IMR-90 (cell line): Measurements from ENCODE around the gene SAMD5. TPM values are rescaled to one million over a fixed set of nuclear protein-coding genes. Genes with fewer than 3 reads are reported as not detected.

ENCODE experiments used
- ATAC-seq: fragments of 200-7000 bp; cut with Tn5 transposase; 2 replicates; pipeline ENCODE4 v1.9.1; 2020; ENCODE audit warnings: low read depth, mild to moderate bottlenecking, moderate library complexity
- BruUV-seq: library from RNA; stranded (reverse); fragments of 400-500 nt; replicated peaks from 2 replicates; lab custom pipeline; 2021; lab: Mats Ljungman, UMichigan
- CTCF ChIA-PET: fragments of 300-600 bp; formaldehyde crosslinking; extraction: SDS; loops from one replicate; lab custom pipeline; 2021; ENCODE audit warnings: antibody characterized with exemption; lab: Yijun Ruan, JAX
- POLR2A ChIA-PET: fragments of 300-600 bp; sonication (Branson Sonifier 250); formaldehyde crosslinking; loops from one replicate; lab custom pipeline; 2022; ENCODE audit warnings: antibody characterized with exemption; ENCODE audit not compliant: unreplicated experiment; lab: Charles Lee
- DNase-seq: peaks from one replicate; pipeline ENCODE4 v3.0.0; 2013
- H2AFZ ChIP-seq: replicated peaks from 2 replicates; pipeline ENCODE3; 2013; ENCODE audit warnings: low read length, mild to moderate bottlenecking; ENCODE audit not compliant: poor library complexity
- H2AK5ac ChIP-seq: 2 replicates; pipeline ENCODE4 v1.6.1; 2013; ENCODE audit warnings: low read depth, low read length, inconsistent platforms
- H2AK9ac ChIP-seq: replicated peaks from 2 replicates; pipeline ENCODE3; 2013; ENCODE audit warnings: mild to moderate bottlenecking, low read depth, low read length, moderate library complexity; ENCODE audit not compliant: poor library complexity
- H2BK120ac ChIP-seq: 2 replicates; pipeline ENCODE4 v1.6.1; 2013; ENCODE audit warnings: low read depth, low read length, inconsistent platforms
- H2BK15ac ChIP-seq: 3 replicates; pipeline ENCODE4 v1.6.1; 2013; ENCODE audit warnings: low read depth, low read length, inconsistent platforms
- H2BK20ac ChIP-seq: 2 replicates; pipeline ENCODE4 v1.6.1; 2013; ENCODE audit warnings: low read depth, mild to moderate bottlenecking, inconsistent platforms, low read length, moderate library complexity
- H2BK5ac ChIP-seq: 2 replicates; pipeline ENCODE4 v1.6.1; 2013; ENCODE audit warnings: mild to moderate bottlenecking, low read depth, low read length, inconsistent platforms; ENCODE audit not compliant: poor library complexity, severe bottlenecking
- H3K14ac ChIP-seq: replicated peaks from 2 replicates; pipeline ENCODE4 v1.6.1; 2013; ENCODE audit warnings: low read depth, low read length, inconsistent platforms
- H3K18ac ChIP-seq: 2 replicates; pipeline ENCODE4 v1.6.1; 2013; ENCODE audit warnings: low read depth, low read length, control low read depth
- H3K23ac ChIP-seq: 2 replicates; pipeline ENCODE4 v1.6.1; 2013; ENCODE audit warnings: low read depth, low read length, inconsistent platforms
- H3K27ac ChIP-seq: 2 replicates; pipeline ENCODE4 v1.5.1; 2013; ENCODE audit warnings: mild to moderate bottlenecking, control low read depth, low read length; ENCODE audit not compliant: insufficient read depth
- H3K27me3 ChIP-seq: 2 replicates; pipeline ENCODE4 v1.6.1; 2013; ENCODE audit warnings: low read length; ENCODE audit not compliant: control insufficient read depth, insufficient read depth
- H3K36me3 ChIP-seq: 2 replicates; pipeline ENCODE4 v1.6.1; 2013; ENCODE audit warnings: low read length, mixed read lengths; ENCODE audit not compliant: control insufficient read depth, insufficient read depth
- H3K4ac ChIP-seq: 2 replicates; pipeline ENCODE4 v1.6.1; 2013; ENCODE audit warnings: low read depth, low read length, inconsistent platforms
- H3K4me1 ChIP-seq: 2 replicates; pipeline ENCODE4 v1.6.1; 2013; ENCODE audit warnings: low read length, mixed read lengths; ENCODE audit not compliant: control insufficient read depth, insufficient read depth
- H3K4me2 ChIP-seq: 2 replicates; pipeline ENCODE4 v1.6.1; 2013; ENCODE audit warnings: low read depth, mild to moderate bottlenecking, control low read depth, low read length, moderate library complexity
- H3K4me3 ChIP-seq: 2 replicates; pipeline ENCODE4 v1.5.1; 2013; ENCODE audit warnings: low read depth, mild to moderate bottlenecking, control low read depth, low read length, moderate library complexity; ENCODE audit not compliant: insufficient read depth
- H3K56ac ChIP-seq: 2 replicates; pipeline ENCODE4 v1.6.1; 2013; ENCODE audit warnings: low read length, inconsistent platforms; ENCODE audit not compliant: insufficient read depth; ENCODE audit errors: extremely low read depth
- H3K79me1 ChIP-seq, 2 experiments: 2 replicates each; pipeline ENCODE4 v1.6.1; 2013; ENCODE audit warnings: low read length in 2 of 2, inconsistent platforms in 1 of 2, low read depth in 1 of 2
- H3K9ac ChIP-seq: 2 replicates; pipeline ENCODE4 v1.6.1; 2013; ENCODE audit warnings: low read depth, low read length, control low read depth
- H3K9me1 ChIP-seq: 2 replicates; pipeline ENCODE4 v1.6.1; 2013; ENCODE audit warnings: low read length, inconsistent platforms; ENCODE audit not compliant: insufficient read depth
- H3K9me3 ChIP-seq: 2 replicates; pipeline ENCODE4 v1.6.1; 2013; ENCODE audit warnings: low read length; ENCODE audit not compliant: control insufficient read depth, insufficient read depth
- H4K20me1 ChIP-seq: 2 replicates; pipeline ENCODE4 v1.6.1; 2013; ENCODE audit warnings: low read length, inconsistent platforms; ENCODE audit not compliant: insufficient read depth
- H4K5ac ChIP-seq: 2 replicates; pipeline ENCODE4 v1.6.1; 2013; ENCODE audit warnings: mild to moderate bottlenecking, low read depth, low read length, control low read depth
- H4K8ac ChIP-seq, 2 experiments: 2 replicates each; pipeline ENCODE4 v1.6.1; 2013; ENCODE audit warnings: low read depth in 2 of 2, low read length in 2 of 2, control low read depth in 1 of 2, inconsistent platforms in 1 of 2
- H4K91ac ChIP-seq: 2 replicates; pipeline ENCODE4 v1.6.1; 2013; ENCODE audit warnings: low read depth, low read length, inconsistent platforms; ENCODE audit not compliant: insufficient read depth
- CEBPB ChIP-seq: IDR thresholded peaks from 2 replicates; pipeline ENCODE4 v1.6.1; 2012; ENCODE audit warnings: low read depth, low read length, improper control_type of control experiment
- CHD1 ChIP-seq: IDR thresholded peaks from 2 replicates; pipeline ENCODE4 v1.6.1; 2012; ENCODE audit warnings: low read depth, low read length, improper control_type of control experiment
- CTCF ChIP-seq: conservative IDR thresholded peaks from 2 replicates; pipeline ENCODE4 v1.5.1; 2012; ENCODE audit warnings: mild to moderate bottlenecking, low read depth, low read length, improper control_type of control experiment
- ELK1 ChIP-seq: fragments of 150-350 bp; IDR thresholded peaks from 2 replicates; pipeline ENCODE4 v1.6.1; 2016; ENCODE audit warnings: low read depth, mild to moderate bottlenecking, low read length, moderate library complexity, borderline replicate concordance
- NFE2L2 ChIP-seq: fragments of 150-350 bp; IDR thresholded peaks from 2 replicates; pipeline ENCODE4 v1.6.1; 2016; ENCODE audit warnings: low read depth, mild to moderate bottlenecking, low read length
- WGBS, 2 experiments: methylation state at CpG; one replicate each; pipeline versions ENCODE4 v1.1.5 to v1.1.7; 2013; ENCODE audit warnings: missing lambda C conversion rate in 2 of 2; ENCODE audit not compliant: insufficient read length in 1 of 2; ENCODE audit errors: extremely low coverage in 2 of 2; 5-methylcytosine and 5-hydroxymethylcytosine counted together
- dilution Hi-C: fragments of 300-500 bp; cut with HindIII; formaldehyde crosslinking; loops from one replicate; pipeline ENCODE4 v1.14.3; 2018; ENCODE audit warnings: low sequenced_read_pairs; ENCODE audit not compliant: unreplicated experiment
- in situ Hi-C: fragments of 300-500 bp; cut with MboI; formaldehyde crosslinking; loops from 3 replicates; pipeline ENCODE4 v1.14.3; 2019; ENCODE audit warnings: low sequenced_read_pairs, inconsistent platforms, mixed read lengths
- intact Hi-C: fragments of 100-400 bp; cut with micrococcal nuclease; formaldehyde crosslinking; loops from 2 replicates; pipeline ENCODE4 v1.10.0; 2022
- polyA plus RNA-seq, 3 experiments: library from polyadenylated mRNA; depleted of rRNA; stranded (reverse); fragments of >200 nt; gene quantifications; 2 replicates each; pipeline ENCODE4 v1.2.3, GENCODE V29; 2012; ENCODE audit warnings: low replicate concordance in 1 of 3
- total RNA-seq: library from RNA; depleted of rRNA; stranded (reverse); fragments of >200 nt; gene quantifications from 2 replicates; pipeline ENCODE4 v1.2.3, GENCODE V29; 2012

Gene SAMD5
- total and polyA plus RNA-seq, 2 of the 4 experiments (the other 2 are of a cell fraction): 1.0 to 1.6 TPM

GRCh38 chr6:147468634-147469033, 39.9 kb upstream of the SAMD5 start:
- ATAC-seq (no peak), DNase-seq (no peak)
- H2BK5ac ChIP-seq: no peak overlapping the region
- H3K9me3 ChIP-seq: no peaks in the 10 kb centered on the region
- TF ChIP-seq NFE2L2 (no peak), CEBPB (no peak), CHD1 (no peak), CTCF (no peak), ELK1 (no peak)
- BruUV-seq: no TSS peak
- no peak overlapping the region for H2AK9ac ChIP-seq
- in situ Hi-C loops (no loop called here), intact Hi-C loops (no loop called here), dilution Hi-C loops (no loop called here)
- ChIA-PET POLR2A (no interaction called here), CTCF (no interaction called here)
- no peaks in the 10 kb centered on the region for H3K9me1 ChIP-seq
- no peak overlapping the region for H3K56ac ChIP-seq
- H3K18ac ChIP-seq: no peak overlapping the region
- H2BK120ac ChIP-seq: no peak overlapping the region
- no peaks in the 10 kb centered on the region for H3K4me1 ChIP-seq
- no peak overlapping the region for H3K14ac ChIP-seq
- no peaks in the 10 kb centered on the region for H4K20me1 ChIP-seq
- 29% methylated on average over 1 of the region's 2 CpGs; no CpG with 5 or more reads in 1 of the 2 experiments for WGBS, 2 experiments
- no peak overlapping the region for H3K4ac ChIP-seq
- H3K27me3 ChIP-seq: no peaks in the 10 kb centered on the region
- H3K9ac ChIP-seq: no peak overlapping the region
- no peak overlapping the region for H2BK15ac ChIP-seq
- no peak overlapping the region for H2AK5ac ChIP-seq
- no peak overlapping the region for H4K91ac ChIP-seq
- H3K4me3 ChIP-seq: no peak overlapping the region
- H3K27ac ChIP-seq: no peak overlapping the region
- no peak overlapping the region for H2AFZ ChIP-seq
- H3K4me2 ChIP-seq: no peak overlapping the region
- no peaks in the 10 kb centered on the region for H3K79me1 ChIP-seq
- H3K23ac ChIP-seq: no peak overlapping the region
- no peak overlapping the region for H4K8ac ChIP-seq
- H2BK20ac ChIP-seq: no peak overlapping the region
- H4K5ac ChIP-seq: no peak overlapping the region
- no peaks in the 10 kb centered on the region for H3K36me3 ChIP-seq
